ENCODE data around the gene CSNK1G2. TPM values are rescaled to one million over a fixed set of nuclear protein-coding genes. Genes with fewer than 3 reads are reported as not detected.

The CSNK1G2 gene
- total and polyA plus RNA-seq, 12 donors, result 30.0 to 120 (median 73.6) TPM

- H3K36me3 ChIP-seq (replicated peaks in 1 of 2), result no peaks in the 10 kb centered on the region
- intact Hi-C loops (cut with DNase I), result loop anchor here in 1 of 2 donors (10.0 kb wide), 1 partner anchor 49 kb away; no protein-coding TSS in a partner anchor
- WGBS, 4 donors, result 87 to 91% (median 90%) methylated on average over 6 to 12 of the region's 12 CpGs; no CpG with 5 or more reads in 1 of the 4 donors
- TF ChIP-seq POLR2A (IDR thresholded peaks at IDR 0.05) (no peak), CTCF (IDR thresholded peaks at IDR 0.05) (no peak)
- no peak overlapping the region for H3K27ac ChIP-seq
- peaks cover 4 to 9% of the 10 kb centered on the region in 2 donors for H3K4me1 ChIP-seq (replicated peaks in 1 of 2)
- no peak for DNase-seq
- no peaks in the 10 kb centered on the region for H3K9me3 ChIP-seq (replicated peaks in 1 of 3)
- no peak overlapping the region for H3K4me3 ChIP-seq
- H3K27me3 ChIP-seq, result no peaks in the 10 kb centered on the region
Measured at GRCh38 chr19:1956122-1956494, 15.1 kb downstream of the CSNK1G2 start.

DNA sequence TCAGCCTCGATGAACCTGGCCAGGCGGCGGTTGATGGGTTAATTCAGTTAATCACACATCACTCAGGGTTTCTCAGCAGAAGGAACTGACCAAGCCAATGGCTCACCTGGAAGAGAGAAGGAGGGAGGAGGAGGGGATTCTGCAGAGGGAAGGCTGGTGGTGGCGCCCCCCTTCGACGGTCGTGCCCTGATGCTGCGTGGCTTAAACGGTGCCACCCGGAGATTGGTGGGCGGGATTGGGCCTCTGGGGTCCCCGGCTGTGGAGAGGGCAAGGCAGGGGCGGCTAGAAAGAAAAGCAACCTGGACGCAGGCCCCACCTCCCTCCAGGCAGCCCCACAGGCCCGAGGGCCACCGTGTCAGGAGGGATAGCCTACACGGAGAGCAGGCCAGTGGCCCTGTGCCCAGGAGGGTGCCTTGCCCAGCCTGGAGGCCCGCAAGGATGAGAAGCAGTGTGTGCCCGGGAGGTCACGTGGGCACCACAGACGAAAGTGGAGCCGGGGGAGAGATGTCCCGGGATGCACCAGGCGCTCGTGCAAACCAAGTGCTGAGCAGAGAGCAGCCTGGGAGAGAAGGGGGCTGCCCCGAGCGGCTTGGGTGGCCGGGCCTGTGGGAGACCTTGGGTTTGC is 16.0 kb downstream of the CSNK1G2 start:
- Histone ChIP-seq H3K36me3 (replicated peaks in 1 of 2) (no peaks in the 10 kb centered on the region), H3K4me1 (replicated peaks in 1 of 2) (peaks cover 4 to 9% of the 10 kb centered on the region in 2 donors), H3K4me3 (no peak overlapping the region), H3K27me3 (no peaks in the 10 kb centered on the region), H3K27ac (peak overlapping the region in 1 of 5 donors; percentile 22), H3K9me3 (replicated peaks in 1 of 3) (no peaks in the 10 kb centered on the region)
- intact Hi-C loops (cut with DNase I), result loop anchor here in 1 of 2 donors (10.0 kb wide), 1 partner anchor 48 kb away; no protein-coding TSS in a partner anchor
- DNase-seq, result peak; percentile 68 to 92 (median 83)
- TF ChIP-seq CTCF (IDR thresholded peaks at IDR 0.05) (no peak), POLR2A (IDR thresholded peaks at IDR 0.05) (peak in 1 of 2 donors; percentile 18)
- WGBS, 4 donors, result 60 to 77% (median 67%) methylated on average over 14 to 28 of the region's 28 CpGs

DNA sequence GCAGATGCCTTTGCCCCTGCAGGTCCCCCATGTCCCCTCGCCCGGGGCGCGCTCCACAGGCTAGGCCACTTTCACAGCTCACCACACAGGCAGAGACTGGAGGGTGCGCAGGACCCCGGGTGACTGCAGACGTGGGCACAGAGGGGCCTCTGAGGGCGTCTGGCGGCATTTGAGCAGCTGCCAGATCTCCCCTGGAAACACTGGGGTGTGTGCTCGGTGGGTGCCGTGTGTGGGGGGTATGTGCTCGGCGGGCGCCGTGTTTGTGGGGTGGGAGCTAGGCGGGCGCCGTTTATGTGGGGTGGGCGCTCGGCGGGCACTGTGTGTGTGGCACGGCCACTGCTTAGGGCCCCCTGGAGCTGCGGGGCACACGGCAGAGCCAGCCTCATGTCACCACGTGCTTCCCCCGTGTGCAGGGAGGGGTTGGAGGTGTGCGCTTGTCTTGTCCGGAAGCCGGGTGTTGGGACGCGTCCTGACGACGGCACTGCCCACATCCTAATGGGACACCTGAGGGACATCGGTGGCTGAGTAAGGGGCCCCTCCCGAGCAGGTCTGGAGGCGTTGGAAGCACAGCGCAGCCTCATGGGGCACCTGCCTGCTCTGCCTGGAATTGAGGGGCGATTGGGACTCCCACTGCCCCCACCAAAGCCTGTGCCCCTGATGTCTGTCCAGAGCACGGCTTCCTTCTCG is 16.7 kb downstream of the CSNK1G2 start:
- intact Hi-C loops (cut with DNase I), result loop anchor here in 1 of 2 donors (10.0 kb wide), 1 partner anchor 47 kb away; no protein-coding TSS in a partner anchor
- TF ChIP-seq CTCF (IDR thresholded peaks at IDR 0.05), result no peak
- no peak for TF ChIP-seq POLR2A (IDR thresholded peaks at IDR 0.05)
- peak overlapping the region in 1 of 5 donors; percentile 22 for H3K27ac ChIP-seq

GRCh38 chr19:1959928-1960589 is 19.1 kb downstream of the CSNK1G2 start:
- intact Hi-C loops (cut with DNase I), result loop anchor here in 1 of 2 donors (10.0 kb wide), 1 partner anchor 45 kb away; no protein-coding TSS in a partner anchor
- DNase-seq, result no peak
- H3K9me3 ChIP-seq (replicated peaks in 1 of 3), result no peaks in the 10 kb centered on the region
- no peaks in the 10 kb centered on the region for H3K27me3 ChIP-seq
- 92 to 95% (median 93%) methylated on average over 13 to 32 of the region's 32 CpGs for WGBS, 4 donors
- no peak overlapping the region for H3K27ac ChIP-seq
- TF ChIP-seq CTCF (IDR thresholded peaks at IDR 0.05) (no peak), POLR2A (IDR thresholded peaks at IDR 0.05) (no peak)
- peaks cover 4 to 9% of the 10 kb centered on the region in 2 donors for H3K4me1 ChIP-seq (replicated peaks in 1 of 2)
- no peak overlapping the region for H3K4me3 ChIP-seq
- no peaks in the 10 kb centered on the region for H3K36me3 ChIP-seq (replicated peaks in 1 of 2)

More for the DNA sequence above, 16.7 kb downstream of the CSNK1G2 start:
- H3K4me3 ChIP-seq, result no peak overlapping the region
- no peak for DNase-seq
- no peaks in the 10 kb centered on the region for H3K36me3 ChIP-seq (replicated peaks in 1 of 2)
- WGBS, 4 donors, result 75 to 84% (median 83%) methylated on average over 14 to 40 of the region's 40 CpGs
- no peaks in the 10 kb centered on the region for H3K9me3 ChIP-seq (replicated peaks in 1 of 3)
- H3K27me3 ChIP-seq, result no peaks in the 10 kb centered on the region
- H3K4me1 ChIP-seq (replicated peaks in 1 of 2), result peaks cover 4 to 9% of the 10 kb centered on the region in 2 donors
